HG03521 (cell line): ENCODE results near the gene SHISA7.
"Not testable (repeated sequence)": the region's sequence is repeated elsewhere in the genome, so short reads cannot be mapped to it uniquely, and the experiment has no call there.

ENCODE experiments used
- ATAC-seq: cut with Tn5 transposase; IDR thresholded peaks from one replicate; pipeline ENCODE4 v1.9.1; 2021; ENCODE audit warnings: mild to moderate bottlenecking, moderate library complexity; ENCODE audit not compliant: unreplicated experiment

The SHISA7 gene

GRCh38 chr19:55421281-55421680 lies 21.8 kb downstream of the SHISA7 start:
- not testable (repeated sequence) for ATAC-seq

- no peak for ATAC-seq
These were observed 23.4 kb downstream of the SHISA7 start for GRCh38 chr19:55419624-55420236.

GRCh38 chr19:55419103-55419502 lies 24.0 kb downstream of the SHISA7 start:
- ATAC-seq, result no peak

GRCh38 chr19:55418185-55418584 lies 24.9 kb downstream of the SHISA7 start:
- ATAC-seq, result no peak

GRCh38 chr19:55410168-55410567 lies 32.9 kb downstream of the SHISA7 start:
- no peak for ATAC-seq

GRCh38 chr19:55409179-55409578 lies 33.9 kb downstream of the SHISA7 start:
- ATAC-seq, result not testable (repeated sequence)

- no peak for ATAC-seq
These were observed 34.6 kb downstream of the SHISA7 start for GRCh38 chr19:55408533-55408872.

- peak; percentile 81 for ATAC-seq
These were observed 35.1 kb downstream of the SHISA7 start for GRCh38 chr19:55407800-55408532.

- peak; percentile 25 for ATAC-seq
These were observed 35.6 kb downstream of the SHISA7 start, which contains the start of gene UBE2S for GRCh38 chr19:55407550-55407799. TSS of gene UBE2S (minus strand) at chr19:55407788. CDS start at chr19:55407589, 199 bp downstream.

GRCh38 chr19:55406826-55407549 lies 36.1 kb downstream of the SHISA7 start:
- ATAC-seq, result no peak

- ATAC-seq, result no peak
These were observed 36.8 kb downstream of the SHISA7 start for GRCh38 chr19:55406091-55406825.

GRCh38 chr19:55405638-55406037 lies 37.5 kb downstream of the SHISA7 start:
- no peak for ATAC-seq

- ATAC-seq, result no peak
These were observed 40.6 kb downstream of the SHISA7 start for GRCh38 chr19:55402509-55402908.

GRCh38 chr19:55401390-55401789 lies 41.7 kb downstream of the SHISA7 start:
- not testable (repeated sequence) for ATAC-seq

- ATAC-seq, result no peak
These were observed 42.6 kb downstream of the SHISA7 start for GRCh38 chr19:55400281-55401087.

GRCh38 chr19:55398200-55398925 lies 44.7 kb downstream of the SHISA7 start:
- no peak for ATAC-seq

- no peak for ATAC-seq
These were observed 50.0 kb downstream of the SHISA7 start for GRCh38 chr19:55392820-55393761.

GRCh38 chr19:55391702-55392615 lies 51.1 kb downstream of the SHISA7 start:
- ATAC-seq, result no peak
